Neural cell (in vitro differentiated cells): Measurements from ENCODE around the gene IMMP2L. TPM values are rescaled to one million over a fixed set of nuclear protein-coding genes. Genes with fewer than 3 reads are reported as not detected.

Experiments
- H2AFZ ChIP-seq: fragments of 200-600, 300-800 bp; sonication (generic), shearing (Covaris generic); 2 replicates; pipeline ENCODE4 v1.6.0; 2014; ENCODE audit warnings: low read depth, mild to moderate bottlenecking, antibody characterized with exemption, low read length, moderate library complexity
- H3F3A ChIP-seq: fragments of 200-600 bp; shearing (Covaris generic); 2 replicates; pipeline ENCODE4 v1.6.1; 2016; ENCODE audit warnings: mild to moderate bottlenecking, moderate library complexity, mixed read lengths, antibody characterized with exemption, low read length; ENCODE audit not compliant: insufficient read depth, poor library complexity, severe bottlenecking
- H3K27ac ChIP-seq: fragments of 200-600, 300-800 bp; sonication (generic), shearing (Covaris generic); 2 replicates; pipeline ENCODE4 v1.5.1; 2014; ENCODE audit warnings: mild to moderate bottlenecking, low read length, moderate library complexity
- H3K27me3 ChIP-seq: fragments of 300-800, 200-600 bp; sonication (generic), shearing (Covaris generic); 2 replicates; pipeline ENCODE4 v1.6.0; 2014; ENCODE audit warnings: mild to moderate bottlenecking, low read depth, low read length, moderate library complexity; ENCODE audit not compliant: insufficient read depth
- H3K36me3 ChIP-seq: fragments of 300-800, 200-600 bp; sonication (generic), shearing (Covaris generic); 2 replicates; pipeline ENCODE4 v1.5.1; 2014; ENCODE audit warnings: mild to moderate bottlenecking, antibody characterized with exemption, low read length, moderate library complexity; ENCODE audit not compliant: insufficient read depth
- H3K4me2 ChIP-seq: fragments of 300-800, 200-600 bp; sonication (generic), shearing (Covaris generic); 2 replicates; pipeline ENCODE4 v1.6.0; 2014; ENCODE audit warnings: mild to moderate bottlenecking, low read length
- H3K4me3 ChIP-seq: fragments of 300-800, 200-600 bp; sonication (generic), shearing (Covaris generic); 2 replicates; pipeline ENCODE4 v1.5.1; 2014; ENCODE audit warnings: mild to moderate bottlenecking, low read length, moderate library complexity
- H3K79me2 ChIP-seq: fragments of 200-600 bp; shearing (Covaris generic); replicated peaks from 2 replicates; pipeline ENCODE4 v1.6.0; 2014; ENCODE audit warnings: mild to moderate bottlenecking, low read length, moderate library complexity; ENCODE audit not compliant: insufficient read depth
- H3K9ac ChIP-seq: fragments of 300-800, 200-600 bp; sonication (generic), shearing (Covaris generic); 2 replicates; pipeline ENCODE4 v1.6.1; 2016; ENCODE audit warnings: mild to moderate bottlenecking, low read length, mixed read lengths
- H3K9me2 ChIP-seq: fragments of 200-600 bp; shearing (Covaris generic); 2 replicates; pipeline ENCODE4 v1.6.1; 2016; ENCODE audit warnings: mild to moderate bottlenecking, low read length, mixed read lengths; ENCODE audit not compliant: insufficient read depth
- H3K9me3 ChIP-seq: fragments of 200-600, 300-800 bp; sonication (generic), shearing (Covaris generic); 2 replicates; pipeline ENCODE4 v1.6.1; 2016; ENCODE audit warnings: mild to moderate bottlenecking, mixed run types, low read length, moderate library complexity, mixed read lengths
- H4K20me1 ChIP-seq: fragments of 200-600 bp; shearing (Covaris generic); 2 replicates; pipeline ENCODE4 v1.6.1; 2016; ENCODE audit warnings: mild to moderate bottlenecking, mixed run types; ENCODE audit not compliant: insufficient read depth
- CTCF ChIP-seq: fragments of 450-650 bp; IDR thresholded peaks from 2 replicates; pipeline ENCODE4 v1.5.1; 2014; ENCODE audit warnings: antibody characterized with exemption, mild to moderate bottlenecking, moderate library complexity; ENCODE audit not compliant: poor library complexity, severe bottlenecking
- EP300 ChIP-seq: fragments of 450-650 bp; conservative IDR thresholded peaks from 2 replicates; pipeline ENCODE4 v1.6.1; 2014; ENCODE audit warnings: antibody characterized with exemption, mild to moderate bottlenecking, moderate library complexity; ENCODE audit not compliant: poor library complexity, severe bottlenecking
- EZH2 ChIP-seq: fragments of 200-600, 300-800 bp; shearing (Covaris generic), sonication (generic); IDR thresholded peaks from 2 replicates; pipeline ENCODE4 v1.6.1; 2014; ENCODE audit warnings: antibody characterized with exemption, low read length, borderline replicate concordance, mild to moderate bottlenecking; ENCODE audit not compliant: insufficient read depth, poor library complexity, severe bottlenecking
- MXI1 ChIP-seq: fragments of 450-650 bp; conservative IDR thresholded peaks from 2 replicates; pipeline ENCODE4 v1.6.1; 2014; ENCODE audit warnings: antibody characterized with exemption, mild to moderate bottlenecking; ENCODE audit not compliant: poor library complexity, severe bottlenecking
- POLR2AphosphoS5 ChIP-seq: IDR thresholded peaks from 2 replicates; pipeline ENCODE4 v1.6.1; 2012
- RAD21 ChIP-seq: fragments of 450-650 bp; conservative IDR thresholded peaks from 2 replicates; pipeline ENCODE4 v1.6.1; 2014; ENCODE audit warnings: antibody characterized with exemption, mild to moderate bottlenecking, moderate library complexity
- REST ChIP-seq: IDR thresholded peaks from 2 replicates; pipeline ENCODE4 v1.6.1; 2012; ENCODE audit warnings: borderline replicate concordance
- SMC3 ChIP-seq: fragments of 450-650 bp; conservative IDR thresholded peaks from 2 replicates; pipeline ENCODE4 v1.6.1; 2014; ENCODE audit warnings: antibody characterized with exemption, mild to moderate bottlenecking, moderate library complexity; ENCODE audit not compliant: poor library complexity
- TAF1 ChIP-seq: IDR thresholded peaks from 2 replicates; pipeline ENCODE4 v1.6.1; 2012; ENCODE audit warnings: low read depth
- polyA plus RNA-seq: library from polyadenylated mRNA; depleted of rRNA; stranded (reverse); fragments of >200 nt; gene quantifications from 2 replicates; pipeline ENCODE4 v1.2.3, GENCODE V29; 2014

IMMP2L gene
- polyA plus RNA-seq, 1 donor from 2014 or later: 9.7 TPM

GRCh38 chr7:111294494-111294893 is 267.8 kb downstream of the IMMP2L start:
- no peak overlapping the region for H3K4me2 ChIP-seq
- no peaks in the 10 kb centered on the region for H3K27me3 ChIP-seq
- H2AFZ ChIP-seq: no peak overlapping the region
- no peaks in the 10 kb centered on the region for H3K36me3 ChIP-seq
- H3F3A ChIP-seq: no peaks in the 10 kb centered on the region
- no peaks in the 10 kb centered on the region for H3K79me2 ChIP-seq
- H3K4me3 ChIP-seq: no peak overlapping the region
- no peaks in the 10 kb centered on the region for H4K20me1 ChIP-seq
- no peak overlapping the region for H3K9ac ChIP-seq
- H3K27ac ChIP-seq: no peak overlapping the region
- TF ChIP-seq POLR2AphosphoS5 (no peak), SMC3 (no peak), MXI1 (no peak), EP300 (no peak), TAF1 (no peak), REST (no peak), CTCF (no peak), EZH2 (no peak), RAD21 (no peak)
- no peaks in the 10 kb centered on the region for H3K9me3 ChIP-seq
- no peaks in the 10 kb centered on the region for H3K9me2 ChIP-seq

- Histone ChIP-seq H3F3A (no peaks in the 10 kb centered on the region), H3K9me3 (no peaks in the 10 kb centered on the region)
These were observed 270.2 kb downstream of the IMMP2L start for GRCh38 chr7:111292026-111292470.

More at GRCh38 chr7:111292026-111292470, 270.2 kb downstream of the IMMP2L start:
- Histone ChIP-seq H3K27ac (peak overlapping the region; percentile 66), H3K36me3 (no peaks in the 10 kb centered on the region), H3K9me2 (no peaks in the 10 kb centered on the region), H2AFZ (no peak overlapping the region), H4K20me1 (no peaks in the 10 kb centered on the region), H3K4me2 (peak overlapping the region; percentile 27), H3K4me3 (peak overlapping the region; percentile 16), H3K9ac (no peak overlapping the region), H3K79me2 (no peaks in the 10 kb centered on the region), H3K27me3 (no peaks in the 10 kb centered on the region)
- TF ChIP-seq EP300 (peak; percentile 77), EZH2 (no peak), TAF1 (no peak), RAD21 (no peak), POLR2AphosphoS5 (peak; percentile 76), SMC3 (no peak)
